GM12878 (cell line): Measurements from ENCODE around the gene PRC1. TPM values are rescaled to one million over a fixed set of nuclear protein-coding genes. Genes with fewer than 3 reads are reported as not detected.

Source experiments
- ATF7 ChIP-seq: fragments of 450-650 bp; IDR thresholded peaks from 2 replicates; pipeline ENCODE4 v1.6.1; 2016; ENCODE audit warnings: low read depth, mild to moderate bottlenecking
- BCL11A ChIP-seq: IDR thresholded peaks from 2 replicates; pipeline ENCODE4 v1.6.1; 2011; ENCODE audit warnings: low read depth, low read length
- BMI1 ChIP-seq: fragments of 450-650 bp; IDR thresholded peaks from 2 replicates; pipeline ENCODE4 v1.6.1; 2016; ENCODE audit warnings: mild to moderate bottlenecking, moderate library complexity, borderline replicate concordance
- EED ChIP-seq: sonication (generic); IDR thresholded peaks from 2 replicates; pipeline ENCODE4 v1.6.1; 2016; ENCODE audit warnings: antibody characterized with exemption, low read depth
- EGR1 ChIP-seq, 2 experiments: IDR thresholded peaks; 1 replicate in 1 of 2; 2 replicates in 1 of 2; pipeline ENCODE4 v1.6.1; 2011 to 2012; ENCODE audit warnings: low read depth in 2 of 2, low read length in 2 of 2, borderline replicate concordance in 1 of 2, mild to moderate bottlenecking in 1 of 2, moderate library complexity in 1 of 2
- HDAC2 ChIP-seq: fragments of 200-600 bp; sonication (generic); IDR thresholded peaks from 2 replicates; pipeline ENCODE4 v1.6.1; 2017
- JUNB ChIP-seq: IDR thresholded peaks from 2 replicates; pipeline ENCODE4 v1.6.1; 2016; ENCODE audit warnings: antibody characterized with exemption, mild to moderate bottlenecking
- NFXL1 ChIP-seq: fragments of 450-650 bp; IDR thresholded peaks from 2 replicates; pipeline ENCODE4 v1.6.1; 2017; ENCODE audit warnings: antibody characterized with exemption, mild to moderate bottlenecking, borderline replicate concordance
- NFYA ChIP-seq: IDR thresholded peaks from 2 replicates; pipeline ENCODE4 v1.6.1; 2011; ENCODE audit warnings: low read depth, mild to moderate bottlenecking, low read length, improper control_type of control experiment, borderline replicate concordance
- NFYB ChIP-seq: IDR thresholded peaks from 2 replicates; pipeline ENCODE4 v1.6.1; 2011; ENCODE audit warnings: low read depth, mild to moderate bottlenecking, low read length, improper control_type of control experiment, moderate library complexity; ENCODE audit not compliant: insufficient read depth
- NR2C1 ChIP-seq: fragments of 450-650 bp; IDR thresholded peaks from 2 replicates; pipeline ENCODE4 v1.6.1; 2017; ENCODE audit warnings: antibody characterized with exemption, mild to moderate bottlenecking, moderate library complexity
- NR2C2 ChIP-seq: IDR thresholded peaks from 2 replicates; pipeline ENCODE4 v1.6.1; 2011; ENCODE audit warnings: borderline replicate concordance, low read depth; ENCODE audit not compliant: control insufficient read depth, insufficient read length
- POLR2A ChIP-seq: IDR thresholded peaks from 2 replicates; pipeline ENCODE4 v1.6.1; 2011; ENCODE audit warnings: low read depth, mild to moderate bottlenecking, low read length
- POU2F2 ChIP-seq: IDR thresholded peaks from 3 replicates; pipeline ENCODE4 v1.6.1; 2011; ENCODE audit warnings: low read depth, mild to moderate bottlenecking, low read length, borderline replicate concordance
- SMAD5 ChIP-seq: IDR thresholded peaks from 2 replicates; pipeline ENCODE4 v1.6.1; 2016; ENCODE audit warnings: antibody characterized with exemption, low read depth
- TAF1 ChIP-seq: IDR thresholded peaks from 2 replicates; pipeline ENCODE4 v1.6.1; 2011; ENCODE audit warnings: mild to moderate bottlenecking, low read depth, low read length, borderline replicate concordance
- polyA plus RNA-seq, 11 experiments: library from polyadenylated mRNA; depleted of rRNA in 4 of 11; unstranded in 6 of 11; stranded (reverse) in 5 of 11; fragments of >200 nt; fragmentation: Nextera tagmentation in 4 of 11; fragmentation: Illumina TruSeq in 1 of 11; extraction: Ambion mirVana in 4 of 11; extraction: Trizol in 1 of 11; gene quantifications; 1 replicate in 1 of 11; 2 replicates in 10 of 11; pipeline versions ENCODE4 v1.2.1 to v1.2.3, GENCODE V29; 2011 to 2016; ENCODE audit warnings: inconsistent platforms in 2 of 11, missing spikeins in 2 of 11, low read depth in 1 of 11
- total RNA-seq, 4 experiments: library from RNA; depleted of rRNA in 3 of 4; stranded (reverse); fragments of >200 nt in 3 of 4; fragmentation: Illumina TruSeq in 1 of 4; extraction: Trizol in 1 of 4; gene quantifications; 2 replicates each; pipeline versions ENCODE4 v1.2.1 to v1.2.3, GENCODE V29; 2013 to 2021
- TF ChIP-seq, protein P1 (sequence below): IDR thresholded peaks from 2 replicates; pipeline ENCODE4 v1.6.1; 2011; ENCODE audit warnings: borderline replicate concordance, low read depth, mild to moderate bottlenecking, moderate library complexity, mixed read lengths, low read length; ENCODE audit not compliant: insufficient read depth; ENCODE audit errors: extremely low read length
- TF ChIP-seq, protein P2 (sequence below): fragments of 450-650 bp; IDR thresholded peaks from 2 replicates; pipeline ENCODE4 v1.6.1; 2017; ENCODE audit warnings: mild to moderate bottlenecking, low read depth, inconsistent platforms; ENCODE audit not compliant: poor library complexity, severe bottlenecking
- TF ChIP-seq, protein P3 (sequence below), 3 experiments: IDR thresholded peaks in 2 of 3; conservative IDR thresholded peaks in 1 of 3; 2 replicates each; pipeline ENCODE4 v1.5.1; 2011; ENCODE audit warnings: low read depth in 3 of 3, low read length in 3 of 3, mild to moderate bottlenecking in 3 of 3, control low read depth in 2 of 3, moderate library complexity in 2 of 3, inconsistent platforms in 1 of 3, mixed read lengths in 1 of 3; ENCODE audit not compliant: control insufficient read depth in 2 of 3, insufficient read depth in 1 of 3; ENCODE audit errors: extremely low read depth in 1 of 3
- TF ChIP-seq, protein P4 (sequence below): IDR thresholded peaks from 2 replicates; pipeline ENCODE4 v1.6.1; 2012; ENCODE audit warnings: mild to moderate bottlenecking, low read depth, low read length

PRC1 gene
- total and polyA plus RNA-seq, 10 of the 15 experiments (the other 5 are each of a cell fraction or from before 2014, with no cell fraction given): 100 to 241 (median 131) TPM

DNA sequence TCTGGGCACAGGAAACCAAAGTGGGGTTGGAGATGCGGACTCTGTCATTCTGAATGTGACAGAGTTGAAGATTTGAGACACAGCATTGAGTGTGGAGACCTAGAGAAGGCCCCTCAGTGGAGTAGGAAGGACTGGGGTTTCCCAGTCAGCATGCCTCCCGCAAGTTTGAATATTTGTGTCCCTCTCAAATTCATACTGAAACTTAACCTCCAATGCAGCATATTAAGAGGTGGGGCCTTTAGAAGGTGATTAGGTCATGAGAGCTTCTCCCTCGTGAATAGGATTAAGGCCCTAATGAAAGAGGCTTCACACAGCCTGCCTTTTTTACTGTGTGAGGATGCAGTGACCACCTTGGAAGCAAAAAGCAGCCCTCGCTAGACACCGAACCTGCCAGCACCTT lies 70.0 kb downstream of the PRC1 start (continued):
- no peak for TF ChIP-seq BMI1
- peak; percentile 78 for TF ChIP-seq JUNB
- TF ChIP-seq, protein P1, sequence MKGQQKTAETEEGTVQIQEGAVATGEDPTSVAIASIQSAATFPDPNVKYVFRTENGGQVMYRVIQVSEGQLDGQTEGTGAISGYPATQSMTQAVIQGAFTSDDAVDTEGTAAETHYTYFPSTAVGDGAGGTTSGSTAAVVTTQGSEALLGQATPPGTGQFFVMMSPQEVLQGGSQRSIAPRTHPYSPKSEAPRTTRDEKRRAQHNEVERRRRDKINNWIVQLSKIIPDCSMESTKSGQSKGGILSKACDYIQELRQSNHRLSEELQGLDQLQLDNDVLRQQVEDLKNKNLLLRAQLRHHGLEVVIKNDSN: no peak
- no peak; the same call in 1 of the 2 replicates for TF ChIP-seq BCL11A
- TF ChIP-seq NFYA: no peak
- TF ChIP-seq, protein P2, sequence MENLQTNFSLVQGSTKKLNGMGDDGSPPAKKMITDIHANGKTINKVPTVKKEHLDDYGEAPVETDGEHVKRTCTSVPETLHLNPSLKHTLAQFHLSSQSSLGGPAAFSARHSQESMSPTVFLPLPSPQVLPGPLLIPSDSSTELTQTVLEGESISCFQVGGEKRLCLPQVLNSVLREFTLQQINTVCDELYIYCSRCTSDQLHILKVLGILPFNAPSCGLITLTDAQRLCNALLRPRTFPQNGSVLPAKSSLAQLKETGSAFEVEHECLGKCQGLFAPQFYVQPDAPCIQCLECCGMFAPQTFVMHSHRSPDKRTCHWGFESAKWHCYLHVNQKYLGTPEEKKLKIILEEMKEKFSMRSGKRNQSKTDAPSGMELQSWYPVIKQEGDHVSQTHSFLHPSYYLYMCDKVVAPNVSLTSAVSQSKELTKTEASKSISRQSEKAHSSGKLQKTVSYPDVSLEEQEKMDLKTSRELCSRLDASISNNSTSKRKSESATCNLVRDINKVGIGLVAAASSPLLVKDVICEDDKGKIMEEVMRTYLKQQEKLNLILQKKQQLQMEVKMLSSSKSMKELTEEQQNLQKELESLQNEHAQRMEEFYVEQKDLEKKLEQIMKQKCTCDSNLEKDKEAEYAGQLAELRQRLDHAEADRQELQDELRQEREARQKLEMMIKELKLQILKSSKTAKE: peak; percentile 49
- TF ChIP-seq POU2F2: peak; percentile 77; the same call in 2 of the 3 replicates
- TF ChIP-seq, protein P3, sequence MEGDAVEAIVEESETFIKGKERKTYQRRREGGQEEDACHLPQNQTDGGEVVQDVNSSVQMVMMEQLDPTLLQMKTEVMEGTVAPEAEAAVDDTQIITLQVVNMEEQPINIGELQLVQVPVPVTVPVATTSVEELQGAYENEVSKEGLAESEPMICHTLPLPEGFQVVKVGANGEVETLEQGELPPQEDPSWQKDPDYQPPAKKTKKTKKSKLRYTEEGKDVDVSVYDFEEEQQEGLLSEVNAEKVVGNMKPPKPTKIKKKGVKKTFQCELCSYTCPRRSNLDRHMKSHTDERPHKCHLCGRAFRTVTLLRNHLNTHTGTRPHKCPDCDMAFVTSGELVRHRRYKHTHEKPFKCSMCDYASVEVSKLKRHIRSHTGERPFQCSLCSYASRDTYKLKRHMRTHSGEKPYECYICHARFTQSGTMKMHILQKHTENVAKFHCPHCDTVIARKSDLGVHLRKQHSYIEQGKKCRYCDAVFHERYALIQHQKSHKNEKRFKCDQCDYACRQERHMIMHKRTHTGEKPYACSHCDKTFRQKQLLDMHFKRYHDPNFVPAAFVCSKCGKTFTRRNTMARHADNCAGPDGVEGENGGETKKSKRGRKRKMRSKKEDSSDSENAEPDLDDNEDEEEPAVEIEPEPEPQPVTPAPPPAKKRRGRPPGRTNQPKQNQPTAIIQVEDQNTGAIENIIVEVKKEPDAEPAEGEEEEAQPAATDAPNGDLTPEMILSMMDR (IDR thresholded peaks at IDR 0.05 in 2 of 3, conservative IDR thresholded peaks at IDR 0.05 in 1 of 3; ENCODE audit: control insufficient read depth in 2 of 3, extremely low read depth in 1 of 3, insufficient read depth in 1 of 3, low read depth in 3 of 3, low read length in 3 of 3): no peak
- TF ChIP-seq EED: peak; percentile 75; the same call in 1 of the 2 replicates
- TF ChIP-seq EGR1 (IDR thresholded peaks at IDR 0.05; ENCODE audit: borderline replicate concordance in 1 of 2, low read depth in 2 of 2, low read length in 2 of 2): no peak
- 0 out of 2 replicates have a peak, but pooled peaks have one; percentile 26 for TF ChIP-seq SMAD5
- TF ChIP-seq POLR2A: peak; percentile 30; the same call in 1 of the 2 replicates
- TF ChIP-seq TAF1: no peak
- no peak for TF ChIP-seq HDAC2
- no peak for TF ChIP-seq NFYB
- TF ChIP-seq, protein P4, sequence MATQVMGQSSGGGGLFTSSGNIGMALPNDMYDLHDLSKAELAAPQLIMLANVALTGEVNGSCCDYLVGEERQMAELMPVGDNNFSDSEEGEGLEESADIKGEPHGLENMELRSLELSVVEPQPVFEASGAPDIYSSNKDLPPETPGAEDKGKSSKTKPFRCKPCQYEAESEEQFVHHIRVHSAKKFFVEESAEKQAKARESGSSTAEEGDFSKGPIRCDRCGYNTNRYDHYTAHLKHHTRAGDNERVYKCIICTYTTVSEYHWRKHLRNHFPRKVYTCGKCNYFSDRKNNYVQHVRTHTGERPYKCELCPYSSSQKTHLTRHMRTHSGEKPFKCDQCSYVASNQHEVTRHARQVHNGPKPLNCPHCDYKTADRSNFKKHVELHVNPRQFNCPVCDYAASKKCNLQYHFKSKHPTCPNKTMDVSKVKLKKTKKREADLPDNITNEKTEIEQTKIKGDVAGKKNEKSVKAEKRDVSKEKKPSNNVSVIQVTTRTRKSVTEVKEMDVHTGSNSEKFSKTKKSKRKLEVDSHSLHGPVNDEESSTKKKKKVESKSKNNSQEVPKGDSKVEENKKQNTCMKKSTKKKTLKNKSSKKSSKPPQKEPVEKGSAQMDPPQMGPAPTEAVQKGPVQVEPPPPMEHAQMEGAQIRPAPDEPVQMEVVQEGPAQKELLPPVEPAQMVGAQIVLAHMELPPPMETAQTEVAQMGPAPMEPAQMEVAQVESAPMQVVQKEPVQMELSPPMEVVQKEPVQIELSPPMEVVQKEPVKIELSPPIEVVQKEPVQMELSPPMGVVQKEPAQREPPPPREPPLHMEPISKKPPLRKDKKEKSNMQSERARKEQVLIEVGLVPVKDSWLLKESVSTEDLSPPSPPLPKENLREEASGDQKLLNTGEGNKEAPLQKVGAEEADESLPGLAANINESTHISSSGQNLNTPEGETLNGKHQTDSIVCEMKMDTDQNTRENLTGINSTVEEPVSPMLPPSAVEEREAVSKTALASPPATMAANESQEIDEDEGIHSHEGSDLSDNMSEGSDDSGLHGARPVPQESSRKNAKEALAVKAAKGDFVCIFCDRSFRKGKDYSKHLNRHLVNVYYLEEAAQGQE: no peak
- TF ChIP-seq ATF7: peak; percentile 76
- TF ChIP-seq NFXL1: no peak
- no peak for TF ChIP-seq NR2C2
- TF ChIP-seq NR2C1: peak; percentile 44
